ENCODE results near the gene TNFRSF9.

DNA sequence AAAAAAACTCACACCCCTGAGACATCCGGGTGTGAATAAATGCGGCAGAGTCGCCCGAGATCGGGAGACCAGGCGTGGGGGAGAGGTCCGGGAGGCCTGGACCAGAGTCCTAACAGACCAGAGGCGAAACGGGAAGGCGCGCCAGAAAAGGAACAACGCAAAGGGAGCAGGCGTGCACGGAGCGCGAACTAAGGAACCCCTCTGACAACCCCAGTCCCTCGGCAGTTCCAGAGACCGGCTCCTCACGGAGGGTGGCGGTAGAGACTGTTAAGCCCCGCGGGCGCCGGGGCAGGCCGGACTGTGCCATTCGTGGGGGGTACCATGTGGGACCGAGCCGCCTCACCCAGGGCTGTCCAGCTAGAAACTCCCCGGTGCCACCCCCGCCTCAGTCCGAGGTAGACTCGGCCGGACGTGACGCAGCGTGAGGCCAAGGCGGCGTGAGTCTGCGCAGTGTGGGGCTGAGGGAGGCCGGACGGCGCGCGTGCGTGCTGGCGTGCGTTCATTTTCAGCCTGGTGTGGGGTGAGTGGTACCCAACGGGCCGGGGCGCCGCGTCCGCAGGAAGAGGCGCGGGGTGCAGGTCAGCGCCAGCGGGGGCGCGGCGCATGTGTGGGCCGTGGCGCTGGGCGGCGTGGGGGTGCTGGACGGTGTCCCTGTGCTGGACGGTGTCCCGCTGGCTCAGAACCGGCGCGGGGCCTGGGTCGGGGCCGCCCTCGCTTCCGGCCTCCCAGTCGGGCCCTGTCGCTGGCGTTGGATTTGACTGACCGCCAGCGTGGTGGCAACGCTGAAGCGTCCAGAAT, 20.8 kb upstream of the TNFRSF9 start, which contains the start of gene PARK7:
- no peak for TF ChIP-seq EZH2 (IDR thresholded peaks at IDR 0.05; ENCODE audit: insufficient read depth, poor library complexity, severe bottlenecking)
- no peak for TF ChIP-seq EZH2phosphoT487 (IDR thresholded peaks at IDR 0.05; ENCODE audit: insufficient read depth, low read depth)
